MCF 10A (cell line): ENCODE measurements around the gene SLC18A3. TPM values are rescaled to one million over a fixed set of nuclear protein-coding genes. Genes with fewer than 3 reads are reported as not detected.

Experiments used
- BruUV-seq: library from RNA; stranded (reverse); fragments of 400-500 nt; replicated peaks from 2 replicates; lab custom pipeline; 2021; lab: Mats Ljungman, UMichigan
- CTCF ChIA-PET: fragments of 300-600 bp; sonication (Branson Sonifier 250); formaldehyde crosslinking; extraction: SDS; loops from one replicate; lab custom pipeline; 2021; ENCODE audit warnings: antibody characterized with exemption, inconsistent platforms; lab: Yijun Ruan, JAX
- POLR2A ChIA-PET: fragments of 300-600, 350-650 bp; sonication (Branson Sonifier 250); formaldehyde crosslinking; extraction: SDS; loops from one replicate; lab custom pipeline; 2020; ENCODE audit warnings: antibody characterized with exemption, inconsistent platforms; lab: Yijun Ruan, JAX
- DNase-seq: peaks from one replicate; pipeline ENCODE4 v3.0.0-alpha.2; 2018; ENCODE audit not compliant: unreplicated experiment
- H3K27ac Mint-ChIP-seq: one replicate; pipeline ENCODE4 v1.8.0; 2022; ENCODE audit warnings: mild to moderate bottlenecking, low read depth, mixed read lengths; ENCODE audit not compliant: unreplicated experiment
- H3K27me3 Mint-ChIP-seq: one replicate; pipeline ENCODE4 v1.8.0; 2022; ENCODE audit warnings: mixed read lengths; ENCODE audit not compliant: insufficient read depth, unreplicated experiment
- H3K36me3 Mint-ChIP-seq: one replicate; pipeline ENCODE4 v1.8.0; 2022; ENCODE audit warnings: mild to moderate bottlenecking, moderate library complexity, mixed read lengths; ENCODE audit not compliant: insufficient read depth, unreplicated experiment
- H3K4me1 Mint-ChIP-seq: one replicate; pipeline ENCODE4 v1.8.0; 2022; ENCODE audit warnings: mixed read lengths; ENCODE audit not compliant: insufficient read depth, unreplicated experiment
- H3K4me3 Mint-ChIP-seq: one replicate; pipeline ENCODE4 v1.8.0; 2022; ENCODE audit warnings: mild to moderate bottlenecking, moderate library complexity, mixed read lengths; ENCODE audit not compliant: unreplicated experiment
- H3K9me3 Mint-ChIP-seq: one replicate; pipeline ENCODE4 v1.8.0; 2022; ENCODE audit warnings: mixed read lengths; ENCODE audit not compliant: unreplicated experiment
- CTCF ChIP-seq: fragments of 200-600 bp; IDR thresholded peaks from one replicate; pipeline ENCODE4 v1.8.0; 2022; ENCODE audit warnings: antibody characterized with exemption, mild to moderate bottlenecking; ENCODE audit not compliant: unreplicated experiment
- intact Hi-C: fragments of 100-400 bp; cut with micrococcal nuclease; formaldehyde crosslinking; loops from 2 replicates; pipeline ENCODE4 v1.14.1; 2022
- total RNA-seq: library from RNA; stranded (reverse); gene quantifications from 2 replicates; pipeline ENCODE4 v1.2.3, GENCODE V29; 2022

The SLC18A3 gene
- total RNA-seq, 1 experiment from 2014 or later = not detected

- DNase-seq = no peak
- Mint-ChIP-seq H3K36me3 (no peaks in the 10 kb centered on the region), H3K4me3 (no peak overlapping the region), H3K27me3 (no peaks in the 10 kb centered on the region), H3K9me3 (peaks cover 10% of the 10 kb centered on the region), H3K27ac (no peak overlapping the region), H3K4me1 (peaks cover 11% of the 10 kb centered on the region)
- intact Hi-C loops = no loop called here
- CTCF ChIA-PET = no interaction called here
- POLR2A ChIA-PET = interaction anchor here (0.7 kb wide), 1 partner anchor 55 kb away, joined by 3 read pairs; no protein-coding TSS in a partner anchor
- TF ChIP-seq CTCF = no peak
- no TSS peak for BruUV-seq
Measured at GRCh38 chr10:49656845-49657493, 46.9 kb downstream of the SLC18A3 start.

DNA sequence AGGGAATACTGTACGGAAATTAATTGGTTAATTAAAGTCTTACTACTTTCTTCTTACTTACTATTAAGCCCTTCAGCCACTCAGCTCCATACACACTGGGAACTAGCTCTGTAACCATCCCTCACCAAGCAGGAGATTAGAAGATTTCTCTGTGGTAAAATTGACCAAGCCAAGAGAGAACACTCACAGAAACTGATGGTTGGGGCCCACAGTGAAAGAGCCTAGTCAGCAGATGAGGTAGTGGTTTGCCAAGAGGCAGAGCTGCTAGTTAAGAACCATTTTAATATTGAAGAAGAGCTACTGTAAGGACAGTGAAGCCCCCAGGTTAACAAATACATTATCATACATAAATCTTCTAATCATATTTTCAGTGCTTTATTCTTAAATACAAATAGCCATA lies 47.5 kb downstream of the SLC18A3 start:
- H3K4me1 Mint-ChIP-seq = peaks cover 11% of the 10 kb centered on the region
- H3K36me3 Mint-ChIP-seq = no peaks in the 10 kb centered on the region
- ChIA-PET CTCF (interaction anchor here (0.6 kb wide), 1 partner anchor 153 kb away, joined by 3 read pairs; no protein-coding TSS in a partner anchor), POLR2A (interaction anchor here (0.7 kb wide), 1 partner anchor 54 kb away, joined by 3 read pairs; no protein-coding TSS in a partner anchor)
- H3K27me3 Mint-ChIP-seq = no peaks in the 10 kb centered on the region
- no peak for DNase-seq
- no peak overlapping the region for H3K27ac Mint-ChIP-seq
- no peak for TF ChIP-seq CTCF
- no peak overlapping the region for H3K4me3 Mint-ChIP-seq
- no TSS peak for BruUV-seq
- peaks cover 10% of the 10 kb centered on the region for H3K9me3 Mint-ChIP-seq
- intact Hi-C loops = no loop called here

DNA sequence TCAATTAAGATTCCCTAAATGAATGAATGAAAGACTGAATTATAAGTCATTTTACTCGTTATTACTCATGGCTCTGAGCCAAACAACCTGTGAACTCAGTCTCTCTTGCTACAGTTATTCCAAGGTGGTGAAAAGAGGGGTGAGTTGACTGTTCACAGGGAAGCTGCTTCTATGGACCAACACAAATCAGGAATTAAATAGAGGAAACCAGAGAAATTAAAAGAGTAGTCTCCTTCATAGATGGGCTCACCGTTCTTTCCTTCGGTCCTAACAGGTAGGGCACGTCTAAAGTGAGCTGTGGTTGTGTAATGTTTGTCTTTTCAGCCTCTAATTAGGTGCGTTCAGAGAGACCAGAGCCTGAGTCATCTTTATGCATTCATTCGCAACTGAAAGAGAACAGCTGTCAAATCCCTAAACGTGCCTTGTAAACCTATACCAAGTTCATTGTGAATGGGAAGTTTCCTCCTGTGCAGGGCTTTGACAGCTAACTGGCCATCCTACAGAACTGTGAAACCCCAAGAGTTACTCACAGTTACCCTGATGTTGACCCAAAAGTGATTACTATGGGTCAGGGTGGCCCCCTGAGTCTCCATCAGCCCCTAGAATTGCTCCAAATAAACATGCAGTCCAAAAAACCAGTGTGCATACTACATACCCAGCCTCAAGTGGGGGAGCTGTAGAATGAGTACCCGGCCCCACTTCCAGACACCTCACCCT lies 51.2 kb downstream of the SLC18A3 start:
- Mint-ChIP-seq H3K27ac (no peak overlapping the region), H3K9me3 (peaks cover 10% of the 10 kb centered on the region), H3K36me3 (no peaks in the 10 kb centered on the region), H3K4me3 (no peak overlapping the region), H3K4me1 (peaks cover 10% of the 10 kb centered on the region), H3K27me3 (no peaks in the 10 kb centered on the region)
- intact Hi-C loops = no loop called here
- no peak for TF ChIP-seq CTCF
- BruUV-seq = no TSS peak
- peak; percentile 53 for DNase-seq
- CTCF ChIA-PET = interaction anchor here (0.6 to 1.1 kb wide), 3 partner anchors 66 to 234 kb away, joined by 3 read pairs; no protein-coding TSS in a partner anchor
- POLR2A ChIA-PET = interaction anchor here (1.2 kb wide), 1 partner anchor 45 kb away, joined by 3 read pairs; no protein-coding TSS in a partner anchor

Other genes with a start within 250 kb of the SLC18A3 start
- gene DRGX, start 214.2 kb upstream of the SLC18A3 start, total RNA-seq = not detected in 2 replicates
- 54.0 and 64.4 TPM in 2 replicates for gene ERCC6, start 71.2 kb upstream of the SLC18A3 start, total RNA-seq
- not detected in 2 replicates for gene CHAT, start 3.7 kb downstream of the SLC18A3 start, total RNA-seq
- not detected in 2 replicates for gene C10orf53, start 69.3 kb downstream of the SLC18A3 start, total RNA-seq
- gene OGDHL, start 152.0 kb downstream of the SLC18A3 start, total RNA-seq = 0.22 and 0.28 TPM in 2 replicates